Type B pancreatic cell (in vitro differentiated cells): ENCODE results near the gene S100A13. TPM values are rescaled to one million over a fixed set of nuclear protein-coding genes. Genes with fewer than 3 reads are reported as not detected.
A peak's percentile ranks its signal among the peaks of the same experiment; 100 is the strongest.

Source experiments
- DNase-seq: peaks from one replicate; pipeline ENCODE4 v3.0.0; 2021; ENCODE audit warnings: mixed read lengths; ENCODE audit not compliant: unreplicated experiment; ENCODE audit errors: extremely low spot score
- H3K27ac Mint-ChIP-seq: 2 replicates; pipeline ENCODE4 v1.8.0; 2021; ENCODE audit warnings: mild to moderate bottlenecking, mixed read lengths
- H3K27me3 Mint-ChIP-seq: 2 replicates; pipeline ENCODE4 v1.8.0; 2021; ENCODE audit warnings: mixed read lengths
- H3K36me3 Mint-ChIP-seq: 2 replicates; pipeline ENCODE4 v1.8.0; 2021; ENCODE audit warnings: mixed read lengths
- H3K4me1 Mint-ChIP-seq: one replicate; pipeline ENCODE4 v1.8.0; 2021; ENCODE audit warnings: mixed read lengths; ENCODE audit not compliant: unreplicated experiment
- H3K4me3 Mint-ChIP-seq: 2 replicates; pipeline ENCODE4 v1.8.0; 2021; ENCODE audit warnings: mild to moderate bottlenecking, mixed read lengths
- H3K9me3 Mint-ChIP-seq: 2 replicates; pipeline ENCODE4 v1.8.0; 2021; ENCODE audit warnings: mixed read lengths
- total RNA-seq: library from RNA; stranded (reverse); gene quantifications from 2 replicates; pipeline ENCODE4 v1.2.1, GENCODE V29; 2021; ENCODE audit warnings: low replicate concordance
- TF ChIP-seq, protein P1 (sequence below): fragments of 200-600 bp; sonication (generic); conservative IDR thresholded peaks from 2 replicates; pipeline ENCODE4 v1.5.0; 2021; ENCODE audit warnings: antibody characterized with exemption, mild to moderate bottlenecking

The S100A13 gene
- total RNA-seq, 1 donor from 2014 or later, result 58.3 TPM

DNA sequence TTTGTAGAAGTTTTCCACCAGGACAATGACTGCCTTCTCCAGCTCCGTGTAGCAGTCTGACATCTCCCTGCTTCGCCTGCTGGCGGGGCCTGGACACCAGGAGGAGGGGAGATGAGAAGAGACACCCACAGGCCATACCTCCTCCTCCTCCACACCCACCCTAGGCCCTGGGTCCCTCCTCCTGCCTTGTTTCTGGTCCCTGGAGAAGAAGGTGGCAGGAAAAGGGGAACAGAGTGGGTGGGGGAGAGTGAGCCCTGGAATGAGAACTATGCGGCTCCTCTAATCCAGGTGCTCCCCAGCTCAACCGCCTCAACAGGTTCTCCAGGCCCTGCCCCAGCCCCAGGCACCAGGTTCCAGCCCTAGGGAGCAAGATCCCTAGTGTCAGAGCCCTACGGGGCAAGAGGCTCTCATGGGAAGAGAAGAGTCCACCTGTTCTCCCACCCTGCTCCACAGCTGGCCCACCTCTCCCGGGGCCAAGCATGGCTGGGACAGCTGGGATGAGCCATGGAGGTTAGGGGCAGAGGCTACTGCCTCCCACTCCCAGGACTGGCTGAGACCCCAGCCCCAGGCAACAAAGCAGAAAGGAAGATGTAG lies 19.1 kb downstream of the S100A13 start:
- H3K36me3 Mint-ChIP-seq, result no peaks in the 10 kb centered on the region
- peaks cover 28% of the 10 kb centered on the region for H3K4me1 Mint-ChIP-seq
- H3K27me3 Mint-ChIP-seq, result no peaks in the 10 kb centered on the region
- no peaks in the 10 kb centered on the region for H3K9me3 Mint-ChIP-seq
- H3K4me3 Mint-ChIP-seq, result peak overlapping the region; percentile 86
- H3K27ac Mint-ChIP-seq, result peak overlapping the region; percentile 92
- DNase-seq, result no peak
- TF ChIP-seq, protein P1, sequence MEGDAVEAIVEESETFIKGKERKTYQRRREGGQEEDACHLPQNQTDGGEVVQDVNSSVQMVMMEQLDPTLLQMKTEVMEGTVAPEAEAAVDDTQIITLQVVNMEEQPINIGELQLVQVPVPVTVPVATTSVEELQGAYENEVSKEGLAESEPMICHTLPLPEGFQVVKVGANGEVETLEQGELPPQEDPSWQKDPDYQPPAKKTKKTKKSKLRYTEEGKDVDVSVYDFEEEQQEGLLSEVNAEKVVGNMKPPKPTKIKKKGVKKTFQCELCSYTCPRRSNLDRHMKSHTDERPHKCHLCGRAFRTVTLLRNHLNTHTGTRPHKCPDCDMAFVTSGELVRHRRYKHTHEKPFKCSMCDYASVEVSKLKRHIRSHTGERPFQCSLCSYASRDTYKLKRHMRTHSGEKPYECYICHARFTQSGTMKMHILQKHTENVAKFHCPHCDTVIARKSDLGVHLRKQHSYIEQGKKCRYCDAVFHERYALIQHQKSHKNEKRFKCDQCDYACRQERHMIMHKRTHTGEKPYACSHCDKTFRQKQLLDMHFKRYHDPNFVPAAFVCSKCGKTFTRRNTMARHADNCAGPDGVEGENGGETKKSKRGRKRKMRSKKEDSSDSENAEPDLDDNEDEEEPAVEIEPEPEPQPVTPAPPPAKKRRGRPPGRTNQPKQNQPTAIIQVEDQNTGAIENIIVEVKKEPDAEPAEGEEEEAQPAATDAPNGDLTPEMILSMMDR, result no peak

- Mint-ChIP-seq H3K27ac (peak overlapping the region; percentile 92), H3K4me3 (no peak overlapping the region), H3K4me1 (peaks cover 27% of the 10 kb centered on the region), H3K36me3 (no peaks in the 10 kb centered on the region), H3K9me3 (no peaks in the 10 kb centered on the region), H3K27me3 (no peaks in the 10 kb centered on the region)
- TF ChIP-seq, protein P1, result no peak
- no peak for DNase-seq
These were observed 19.9 kb downstream of the S100A13 start for GRCh38 chr1:153607381-153607780.

DNA sequence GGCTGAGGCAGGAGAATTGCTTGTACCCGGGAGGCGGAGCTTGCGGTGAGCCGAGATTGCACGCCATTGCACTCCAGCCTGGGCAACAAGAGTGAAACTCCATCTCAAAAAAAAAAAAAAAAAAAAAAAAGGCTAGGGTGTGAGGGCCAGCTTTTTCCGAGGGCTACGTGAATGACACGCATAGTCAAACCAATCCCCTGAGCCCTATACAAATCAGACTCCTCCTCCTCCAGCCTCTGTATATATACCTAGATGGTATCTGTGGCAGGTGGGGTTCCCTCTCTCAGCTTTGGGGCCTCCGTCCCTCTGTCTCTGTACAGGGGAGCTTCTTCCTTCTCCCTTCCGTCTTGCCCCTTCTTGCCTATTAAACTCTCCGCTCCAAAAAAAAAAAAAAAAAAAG lies 21.1 kb downstream of the S100A13 start:
- Mint-ChIP-seq H3K27me3 (no peaks in the 10 kb centered on the region), H3K9me3 (no peaks in the 10 kb centered on the region)

DNA sequence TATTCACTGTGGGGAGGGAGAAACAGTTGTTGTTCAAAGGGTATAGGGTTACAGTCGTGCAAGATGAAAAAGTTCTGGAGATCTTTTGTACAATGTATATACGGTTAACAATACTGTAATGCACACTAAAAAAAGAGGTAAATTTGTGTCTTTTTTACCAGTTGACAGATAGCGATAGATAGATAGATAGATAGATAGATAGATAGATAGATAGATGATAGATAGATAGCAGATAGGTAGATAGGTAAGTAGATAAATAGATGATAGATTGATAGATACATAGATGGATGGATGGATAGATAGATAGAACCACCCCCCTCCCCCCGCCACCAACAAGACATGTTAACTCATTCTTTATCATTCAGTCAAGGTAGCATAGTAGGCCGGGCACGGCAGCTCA lies 24.6 kb downstream of the S100A13 start:
- Mint-ChIP-seq H3K4me1 (no peaks in the 10 kb centered on the region), H3K36me3 (no peaks in the 10 kb centered on the region), H3K27me3 (no peaks in the 10 kb centered on the region), H3K27ac (no peak overlapping the region), H3K9me3 (no peaks in the 10 kb centered on the region), H3K4me3 (no peak overlapping the region)
- DNase-seq, result no peak
- TF ChIP-seq, protein P1, result no peak

More for the DNA sequence above, 21.1 kb downstream of the S100A13 start:
- Mint-ChIP-seq H3K4me3 (no peak overlapping the region), H3K36me3 (no peaks in the 10 kb centered on the region), H3K27ac (no peak overlapping the region), H3K4me1 (peaks cover 18% of the 10 kb centered on the region)
- TF ChIP-seq, protein P1, result no peak
- DNase-seq, result no peak

GRCh38 chr1:153599847-153600246 lies 27.5 kb downstream of the S100A13 start:
- Mint-ChIP-seq H3K36me3 (no peaks in the 10 kb centered on the region), H3K9me3 (no peaks in the 10 kb centered on the region), H3K27ac (peak overlapping the region; percentile 26), H3K4me3 (no peak overlapping the region), H3K4me1 (no peaks in the 10 kb centered on the region), H3K27me3 (no peaks in the 10 kb centered on the region)
- DNase-seq, result no peak
- TF ChIP-seq, protein P1, result no peak
